ENCODE measurements around the gene ERCC8. TPM values are rescaled to one million over a fixed set of nuclear protein-coding genes. Genes with fewer than 3 reads are reported as not detected.

The ERCC8 gene
- polyA plus RNA-seq, 3 donors, result 5.5 to 16.8 (median 10.6) TPM

DNA sequence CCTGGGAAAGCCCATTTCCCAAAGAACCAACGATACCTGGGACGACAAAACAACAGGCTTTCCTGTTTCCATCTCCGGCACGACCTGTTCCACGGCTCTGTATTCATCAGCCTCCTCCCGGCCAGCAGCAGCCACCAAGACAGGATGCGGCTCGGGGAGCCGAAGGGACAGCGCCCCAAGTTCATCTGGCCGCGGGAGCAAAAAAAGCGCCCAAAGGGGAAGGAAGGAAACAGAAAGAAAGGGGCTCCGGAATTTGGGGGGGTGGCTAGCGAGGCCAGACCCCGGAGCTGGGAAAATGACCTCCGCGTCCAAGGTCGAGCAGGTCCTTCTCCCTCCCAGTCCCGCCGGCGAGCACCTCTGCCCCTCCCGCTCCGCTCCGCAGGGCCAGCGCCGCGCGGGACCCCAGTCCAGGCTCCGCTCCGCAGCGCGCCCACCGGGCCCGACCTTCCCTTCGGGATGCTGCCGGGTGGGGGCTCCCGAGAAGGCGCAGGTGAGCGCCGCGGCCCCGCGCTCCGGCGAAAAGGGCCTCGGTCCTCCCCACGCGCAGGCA lies 101.4 kb downstream of the ERCC8 start:
- peaks cover 9 to 14% of the 10 kb centered on the region in 2 donors for H3K4me1 ChIP-seq (ENCODE audit: control insufficient read depth in 1 of 2, insufficient read depth in 2 of 2, low read length in 2 of 2)
- H2AFZ ChIP-seq (ENCODE audit: insufficient read depth, low read depth, low read length, poor library complexity, severe bottlenecking), result peak overlapping the region; percentile 64
- Mint-ChIP-seq H3K9me3 (peaks cover 0 to 9% (median 4%) of the 10 kb centered on the region in 7 donors), H3K36me3 (peaks cover 5 to 6% of the 10 kb centered on the region in 2 donors), H3K4me1 (peaks cover 13% of the 10 kb centered on the region), H3K27me3 (ENCODE audit: low read depth in 3 of 3) (peaks cover 47 to 63% (median 53%) of the 10 kb centered on the region in 3 donors), H3K4me3 (peak overlapping the region; percentile 81 to 95), H3K27ac (peak overlapping the region in 1 of 7 donors; percentile 8)
- DNase-seq, result peak in 1 of 3 donors; percentile 8
- TF ChIP-seq, protein P1, sequence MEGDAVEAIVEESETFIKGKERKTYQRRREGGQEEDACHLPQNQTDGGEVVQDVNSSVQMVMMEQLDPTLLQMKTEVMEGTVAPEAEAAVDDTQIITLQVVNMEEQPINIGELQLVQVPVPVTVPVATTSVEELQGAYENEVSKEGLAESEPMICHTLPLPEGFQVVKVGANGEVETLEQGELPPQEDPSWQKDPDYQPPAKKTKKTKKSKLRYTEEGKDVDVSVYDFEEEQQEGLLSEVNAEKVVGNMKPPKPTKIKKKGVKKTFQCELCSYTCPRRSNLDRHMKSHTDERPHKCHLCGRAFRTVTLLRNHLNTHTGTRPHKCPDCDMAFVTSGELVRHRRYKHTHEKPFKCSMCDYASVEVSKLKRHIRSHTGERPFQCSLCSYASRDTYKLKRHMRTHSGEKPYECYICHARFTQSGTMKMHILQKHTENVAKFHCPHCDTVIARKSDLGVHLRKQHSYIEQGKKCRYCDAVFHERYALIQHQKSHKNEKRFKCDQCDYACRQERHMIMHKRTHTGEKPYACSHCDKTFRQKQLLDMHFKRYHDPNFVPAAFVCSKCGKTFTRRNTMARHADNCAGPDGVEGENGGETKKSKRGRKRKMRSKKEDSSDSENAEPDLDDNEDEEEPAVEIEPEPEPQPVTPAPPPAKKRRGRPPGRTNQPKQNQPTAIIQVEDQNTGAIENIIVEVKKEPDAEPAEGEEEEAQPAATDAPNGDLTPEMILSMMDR (IDR thresholded peaks at IDR 0.05), result no peak
- H3K4me2 ChIP-seq (replicated peaks; ENCODE audit: extremely low read depth, low read length, poor library complexity, severe bottlenecking), result peak overlapping the region; percentile 91
- no peak overlapping the region for H3K27ac ChIP-seq (ENCODE audit: low read depth in 1 of 2, low read length in 2 of 2)
- H3K36me3 ChIP-seq (replicated peaks in 1 of 2; ENCODE audit: control insufficient read depth in 1 of 2, insufficient read depth in 2 of 2, low read length in 2 of 2), result no peaks in the 10 kb centered on the region
- under 1% methylated on average over 36 of the region's 49 CpGs for WGBS (ENCODE audit: insufficient coverage)
- no peaks in the 10 kb centered on the region for H3K79me2 ChIP-seq (ENCODE audit: insufficient read depth, low read length)
- peaks cover 38 to 58% of the 10 kb centered on the region in 2 donors for H3K27me3 ChIP-seq (ENCODE audit: control insufficient read depth in 2 of 2, insufficient read depth in 2 of 2, low read length in 2 of 2)
- peaks cover 0 to 20% of the 10 kb centered on the region in 2 donors for H3K9me3 ChIP-seq (replicated peaks in 1 of 2; ENCODE audit: control insufficient read depth in 1 of 2, insufficient read depth in 1 of 2, low read length in 2 of 2)
- H3K9ac ChIP-seq (ENCODE audit: insufficient read depth, low read length, poor library complexity, severe bottlenecking), result peak overlapping the region; percentile 32
- no peaks in the 10 kb centered on the region for H4K20me1 ChIP-seq (ENCODE audit: insufficient read depth, low read length)
- intact Hi-C loops (cut with micrococcal nuclease), result no loop called here
- H3K4me3 ChIP-seq (replicated peaks in 1 of 3; ENCODE audit: low read depth in 2 of 3, low read length in 3 of 3), result peak overlapping the region; percentile 12 to 73 (median 53)

DNA sequence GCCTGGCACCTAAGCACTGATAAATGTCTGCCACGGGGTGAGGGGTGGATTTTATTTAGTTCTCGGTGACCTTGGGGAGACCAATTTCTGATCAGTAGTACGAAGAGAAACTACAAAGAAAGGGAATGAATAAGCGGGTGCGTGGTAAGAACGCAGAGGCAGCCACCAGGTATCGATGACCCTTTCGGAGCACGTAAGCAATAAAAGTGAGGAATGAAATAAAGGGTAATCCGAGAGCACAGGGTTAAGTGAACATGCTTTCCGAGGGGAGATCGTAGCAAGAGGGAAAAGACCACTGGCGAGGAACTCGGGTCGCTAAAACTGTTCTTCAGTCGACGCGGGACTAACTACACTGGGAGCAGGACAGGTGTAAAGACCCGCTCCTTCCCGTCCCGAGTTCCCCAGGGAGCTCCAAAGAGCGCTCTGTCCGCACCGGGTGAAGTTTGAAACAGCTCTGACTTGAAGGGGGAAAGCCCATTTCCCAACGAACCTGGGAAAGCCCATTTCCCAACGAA lies 101.9 kb downstream of the ERCC8 start:
- H3K9ac ChIP-seq (ENCODE audit: insufficient read depth, low read length, poor library complexity, severe bottlenecking), result no peak overlapping the region
- peaks cover 5 to 6% of the 10 kb centered on the region in 2 donors for H3K36me3 Mint-ChIP-seq
- H3K27me3 ChIP-seq (ENCODE audit: control insufficient read depth in 2 of 2, insufficient read depth in 2 of 2, low read length in 2 of 2), result peaks cover 38 to 58% of the 10 kb centered on the region in 2 donors
- peak overlapping the region in 1 of 7 donors; percentile 8 for H3K27ac Mint-ChIP-seq
- H3K4me3 Mint-ChIP-seq, result peak overlapping the region; percentile 81 to 95
- H3K4me3 ChIP-seq (replicated peaks in 1 of 3; ENCODE audit: low read depth in 2 of 3, low read length in 3 of 3), result peak overlapping the region in 1 of 3 experiments; percentile 73
- TF ChIP-seq, protein P1 (IDR thresholded peaks at IDR 0.05), result no peak
- WGBS (ENCODE audit: insufficient coverage), result 32% methylated on average over 26 of the region's 26 CpGs
- peaks cover 0 to 9% (median 4%) of the 10 kb centered on the region in 7 donors for H3K9me3 Mint-ChIP-seq
- DNase-seq, result no peak
- H3K4me1 ChIP-seq (ENCODE audit: control insufficient read depth in 1 of 2, insufficient read depth in 2 of 2, low read length in 2 of 2), result peaks cover 9 to 14% of the 10 kb centered on the region in 2 donors
- intact Hi-C loops (cut with micrococcal nuclease), result no loop called here
- H3K4me2 ChIP-seq (replicated peaks; ENCODE audit: extremely low read depth, low read length, poor library complexity, severe bottlenecking), result peak overlapping the region; percentile 91
- no peaks in the 10 kb centered on the region for H3K36me3 ChIP-seq (replicated peaks in 1 of 2; ENCODE audit: control insufficient read depth in 1 of 2, insufficient read depth in 2 of 2, low read length in 2 of 2)
- peaks cover 13% of the 10 kb centered on the region for H3K4me1 Mint-ChIP-seq
- H2AFZ ChIP-seq (ENCODE audit: insufficient read depth, low read depth, low read length, poor library complexity, severe bottlenecking), result peak overlapping the region; percentile 64
- no peaks in the 10 kb centered on the region for H3K79me2 ChIP-seq (ENCODE audit: insufficient read depth, low read length)
- H3K9me3 ChIP-seq (replicated peaks in 1 of 2; ENCODE audit: control insufficient read depth in 1 of 2, insufficient read depth in 1 of 2, low read length in 2 of 2), result peaks cover 0 to 20% of the 10 kb centered on the region in 2 donors
- no peaks in the 10 kb centered on the region for H4K20me1 ChIP-seq (ENCODE audit: insufficient read depth, low read length)
- H3K27me3 Mint-ChIP-seq (ENCODE audit: low read depth in 3 of 3), result peaks cover 47 to 63% (median 53%) of the 10 kb centered on the region in 3 donors
- no peak overlapping the region for H3K27ac ChIP-seq (ENCODE audit: low read depth in 1 of 2, low read length in 2 of 2)

All from CD14-positive monocyte (primary cell).